Measurements from ENCODE around the gene UBTF.

UBTF gene

GRCh38 chr17:44209786-44210341 is 9.6 kb downstream of the UBTF start:
- TF ChIP-seq, protein P1, sequence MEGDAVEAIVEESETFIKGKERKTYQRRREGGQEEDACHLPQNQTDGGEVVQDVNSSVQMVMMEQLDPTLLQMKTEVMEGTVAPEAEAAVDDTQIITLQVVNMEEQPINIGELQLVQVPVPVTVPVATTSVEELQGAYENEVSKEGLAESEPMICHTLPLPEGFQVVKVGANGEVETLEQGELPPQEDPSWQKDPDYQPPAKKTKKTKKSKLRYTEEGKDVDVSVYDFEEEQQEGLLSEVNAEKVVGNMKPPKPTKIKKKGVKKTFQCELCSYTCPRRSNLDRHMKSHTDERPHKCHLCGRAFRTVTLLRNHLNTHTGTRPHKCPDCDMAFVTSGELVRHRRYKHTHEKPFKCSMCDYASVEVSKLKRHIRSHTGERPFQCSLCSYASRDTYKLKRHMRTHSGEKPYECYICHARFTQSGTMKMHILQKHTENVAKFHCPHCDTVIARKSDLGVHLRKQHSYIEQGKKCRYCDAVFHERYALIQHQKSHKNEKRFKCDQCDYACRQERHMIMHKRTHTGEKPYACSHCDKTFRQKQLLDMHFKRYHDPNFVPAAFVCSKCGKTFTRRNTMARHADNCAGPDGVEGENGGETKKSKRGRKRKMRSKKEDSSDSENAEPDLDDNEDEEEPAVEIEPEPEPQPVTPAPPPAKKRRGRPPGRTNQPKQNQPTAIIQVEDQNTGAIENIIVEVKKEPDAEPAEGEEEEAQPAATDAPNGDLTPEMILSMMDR (IDR thresholded peaks at IDR 0.05; ENCODE audit: control insufficient read depth, insufficient read depth, low read depth, low read length, missing control alignments), result no peak
- DNase-seq (ENCODE audit: low read depth), result no peak
- H3K4me3 ChIP-seq (ENCODE audit: control insufficient read depth, low read depth, low read length), result no peak overlapping the region

GRCh38 chr17:44207743-44208142 is 11.7 kb downstream of the UBTF start:
- DNase-seq (ENCODE audit: low read depth), result no peak
- TF ChIP-seq, protein P1 (IDR thresholded peaks at IDR 0.05; ENCODE audit: control insufficient read depth, insufficient read depth, low read depth, low read length, missing control alignments), result no peak
- no peak overlapping the region for H3K4me3 ChIP-seq (ENCODE audit: control insufficient read depth, low read depth, low read length)

GRCh38 chr17:44207319-44207718 is 12.2 kb downstream of the UBTF start:
- TF ChIP-seq, protein P1 (IDR thresholded peaks at IDR 0.05; ENCODE audit: control insufficient read depth, insufficient read depth, low read depth, low read length, missing control alignments), result no peak
- DNase-seq (ENCODE audit: low read depth), result no peak

DNA sequence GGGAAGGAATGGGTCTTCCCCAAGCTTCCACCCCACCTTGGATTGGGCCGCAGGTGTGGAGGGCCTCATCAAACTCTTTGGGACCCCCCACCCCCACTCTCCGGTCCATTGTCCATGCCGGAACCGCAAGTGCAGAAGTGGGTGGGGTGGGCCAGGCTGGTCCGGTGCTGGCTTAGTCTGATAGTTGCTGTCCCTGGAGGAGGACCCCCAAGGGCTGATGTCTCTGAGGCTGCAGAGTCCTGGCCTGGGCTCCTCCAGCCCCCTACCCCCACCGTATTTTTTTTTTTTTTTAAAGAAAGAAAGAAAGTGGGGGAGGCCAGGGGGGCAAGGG is 12.7 kb downstream of the UBTF start:
- TF ChIP-seq, protein P1 (IDR thresholded peaks at IDR 0.05; ENCODE audit: control insufficient read depth, insufficient read depth, low read depth, low read length, missing control alignments), result no peak
- DNase-seq (ENCODE audit: low read depth), result no peak
- H3K4me3 ChIP-seq (ENCODE audit: control insufficient read depth, low read depth, low read length), result no peak overlapping the region

More at GRCh38 chr17:44207319-44207718, 12.2 kb downstream of the UBTF start:
- no peak overlapping the region for H3K4me3 ChIP-seq (ENCODE audit: control insufficient read depth, low read depth, low read length)

DNA sequence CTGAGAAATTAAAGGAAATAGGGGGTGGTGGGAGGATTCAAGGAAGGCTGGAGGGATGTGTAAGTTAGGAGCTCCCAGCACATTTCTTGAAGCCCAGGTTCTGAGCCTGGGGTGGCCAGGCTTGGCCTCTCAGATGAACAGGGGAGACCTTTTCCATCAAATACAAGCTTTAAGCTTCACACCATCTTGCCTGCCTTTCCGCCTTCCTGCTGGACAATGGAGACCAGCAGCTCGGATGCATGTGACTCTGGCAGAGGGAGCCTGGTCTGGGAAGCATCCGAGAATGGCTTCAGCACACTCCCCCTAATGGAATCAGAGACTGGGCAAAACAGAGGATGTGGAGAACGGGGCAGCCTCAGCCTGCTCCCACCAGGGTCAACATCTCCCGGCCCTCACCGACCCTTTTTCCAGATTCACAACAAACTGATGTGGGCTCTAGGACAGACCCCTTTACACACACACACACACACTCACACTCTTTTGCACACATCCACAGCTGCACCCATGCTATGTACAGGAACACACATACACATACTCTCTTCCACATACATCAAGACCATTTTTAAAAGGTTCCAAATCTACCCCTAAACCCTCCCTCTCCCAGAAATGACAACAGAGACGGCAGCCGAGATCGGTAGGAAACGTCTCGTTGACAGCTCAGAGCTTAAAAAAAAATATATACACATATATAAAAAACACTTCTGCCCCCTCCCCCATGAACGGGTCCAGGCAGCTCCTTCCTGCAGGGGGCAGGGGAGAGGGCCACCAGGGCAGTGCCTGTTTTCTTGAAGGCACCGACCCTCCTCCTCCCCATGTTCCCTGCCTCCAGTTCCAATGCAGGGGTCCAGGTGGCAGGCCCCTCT is 13.3 kb downstream of the UBTF start:
- no peak for DNase-seq (ENCODE audit: low read depth)
- H3K4me3 ChIP-seq (ENCODE audit: control insufficient read depth, low read depth, low read length), result no peak overlapping the region
- TF ChIP-seq, protein P1 (IDR thresholded peaks at IDR 0.05; ENCODE audit: control insufficient read depth, insufficient read depth, low read depth, low read length, missing control alignments), result peak; percentile 28

- no peak for DNase-seq (ENCODE audit: low read depth)
- H3K4me3 ChIP-seq (ENCODE audit: control insufficient read depth, low read depth, low read length), result no peak overlapping the region
- TF ChIP-seq, protein P1 (IDR thresholded peaks at IDR 0.05; ENCODE audit: control insufficient read depth, insufficient read depth, low read depth, low read length, missing control alignments), result no peak
Observed at GRCh38 chr17:44204441-44204882, 15.0 kb downstream of the UBTF start.

Measured in AG09309 (cell line).